ENCODE results near the gene C10orf71. TPM values are rescaled to one million over a fixed set of nuclear protein-coding genes. Genes with fewer than 3 reads are reported as not detected.

C10orf71 gene
- total RNA-seq, 1 experiment from 2014 or later, result 6.6 TPM

GRCh38 chr10:49282306-49282705, 16.7 kb upstream of the C10orf71 start:
- Histone ChIP-seq H3K9me3 (replicated peaks) (no peaks in the 10 kb centered on the region), H3K4me1 (peaks cover 45% of the 10 kb centered on the region), H3K27ac (peak overlapping the region; percentile 41), H3K4me3 (no peak overlapping the region), H3K27me3 (no peaks in the 10 kb centered on the region), H3K36me3 (no peaks in the 10 kb centered on the region)
- no peak for DNase-seq

- peaks cover 50% of the 10 kb centered on the region for H3K4me1 ChIP-seq
- peak; percentile 69 to 71 for DNase-seq
- no peaks in the 10 kb centered on the region for H3K9me3 ChIP-seq (replicated peaks)
- H3K36me3 ChIP-seq, result no peaks in the 10 kb centered on the region
- peak overlapping the region; percentile 41 for H3K27ac ChIP-seq
- H3K4me3 ChIP-seq, result no peak overlapping the region
- H3K27me3 ChIP-seq, result no peaks in the 10 kb centered on the region
Observed at GRCh38 chr10:49282879-49283341, 16.1 kb upstream of the C10orf71 start.

GRCh38 chr10:49283491-49283890, 15.5 kb upstream of the C10orf71 start:
- Histone ChIP-seq H3K36me3 (no peaks in the 10 kb centered on the region), H3K4me3 (no peak overlapping the region), H3K9me3 (replicated peaks) (no peaks in the 10 kb centered on the region), H3K27ac (no peak overlapping the region; the same call in 1 of the 2 replicates), H3K4me1 (peaks cover 47% of the 10 kb centered on the region), H3K27me3 (no peaks in the 10 kb centered on the region)
- DNase-seq, result no peak

- Histone ChIP-seq H3K27ac (no peak overlapping the region), H3K4me3 (no peak overlapping the region), H3K36me3 (no peaks in the 10 kb centered on the region), H3K4me1 (peaks cover 40% of the 10 kb centered on the region), H3K27me3 (no peaks in the 10 kb centered on the region), H3K9me3 (replicated peaks) (no peaks in the 10 kb centered on the region)
- DNase-seq, result no peak
Observed at GRCh38 chr10:49284356-49284755, 14.6 kb upstream of the C10orf71 start.

GRCh38 chr10:49285232-49285631, 13.7 kb upstream of the C10orf71 start:
- H3K4me3 ChIP-seq, result no peak overlapping the region
- H3K4me1 ChIP-seq, result peaks cover 36% of the 10 kb centered on the region
- H3K36me3 ChIP-seq, result no peaks in the 10 kb centered on the region
- H3K9me3 ChIP-seq (replicated peaks), result no peaks in the 10 kb centered on the region
- no peak overlapping the region for H3K27ac ChIP-seq
- H3K27me3 ChIP-seq, result no peaks in the 10 kb centered on the region
- DNase-seq, result no peak

- no peak for DNase-seq
- H3K27ac ChIP-seq, result no peak overlapping the region
- no peaks in the 10 kb centered on the region for H3K27me3 ChIP-seq
- H3K9me3 ChIP-seq (replicated peaks), result no peaks in the 10 kb centered on the region
- H3K4me1 ChIP-seq, result peaks cover 37% of the 10 kb centered on the region
- H3K36me3 ChIP-seq, result no peaks in the 10 kb centered on the region
- no peak overlapping the region for H3K4me3 ChIP-seq
Observed at GRCh38 chr10:49286686-49287085, 12.3 kb upstream of the C10orf71 start.

GRCh38 chr10:49287689-49288340, 11.2 kb upstream of the C10orf71 start:
- Histone ChIP-seq H3K27me3 (no peaks in the 10 kb centered on the region), H3K9me3 (replicated peaks) (no peaks in the 10 kb centered on the region), H3K27ac (no peak overlapping the region), H3K4me1 (peaks cover 29% of the 10 kb centered on the region), H3K4me3 (no peak overlapping the region), H3K36me3 (no peaks in the 10 kb centered on the region)
- DNase-seq, result peak; percentile 74 to 84

- H3K27me3 ChIP-seq, result no peaks in the 10 kb centered on the region
- peak in 1 of 2 experiments; percentile 35 for DNase-seq
- H3K4me3 ChIP-seq, result no peak overlapping the region
- H3K27ac ChIP-seq, result no peak overlapping the region
- H3K36me3 ChIP-seq, result no peaks in the 10 kb centered on the region
- no peaks in the 10 kb centered on the region for H3K9me3 ChIP-seq (replicated peaks)
- peaks cover 22% of the 10 kb centered on the region for H3K4me1 ChIP-seq
Observed at GRCh38 chr10:49288341-49289065, 10.5 kb upstream of the C10orf71 start.

- H3K27ac ChIP-seq, result no peak overlapping the region
- H3K4me3 ChIP-seq, result no peak overlapping the region
- no peaks in the 10 kb centered on the region for H3K36me3 ChIP-seq
- DNase-seq, result no peak
- H3K4me1 ChIP-seq, result peaks cover 20% of the 10 kb centered on the region
- H3K9me3 ChIP-seq (replicated peaks), result no peaks in the 10 kb centered on the region
- no peaks in the 10 kb centered on the region for H3K27me3 ChIP-seq
Observed at GRCh38 chr10:49289480-49289879, 9.5 kb upstream of the C10orf71 start.

GRCh38 chr10:49290131-49290530, 8.8 kb upstream of the C10orf71 start:
- Histone ChIP-seq H3K36me3 (no peaks in the 10 kb centered on the region), H3K27me3 (no peaks in the 10 kb centered on the region), H3K9me3 (replicated peaks) (no peaks in the 10 kb centered on the region), H3K27ac (no peak overlapping the region), H3K4me1 (peaks cover 26% of the 10 kb centered on the region), H3K4me3 (no peak overlapping the region)
- DNase-seq, result no peak

- peaks cover 31% of the 10 kb centered on the region for H3K4me1 ChIP-seq
- no peaks in the 10 kb centered on the region for H3K9me3 ChIP-seq (replicated peaks)
- no peak overlapping the region for H3K27ac ChIP-seq
- H3K27me3 ChIP-seq, result no peaks in the 10 kb centered on the region
- H3K4me3 ChIP-seq, result no peak overlapping the region
- H3K36me3 ChIP-seq, result no peaks in the 10 kb centered on the region
- DNase-seq, result no peak
Observed at GRCh38 chr10:49290607-49291006, 8.4 kb upstream of the C10orf71 start.

GRCh38 chr10:49292565-49293207, 6.3 kb upstream of the C10orf71 start:
- no peak for DNase-seq
- no peak overlapping the region for H3K4me3 ChIP-seq
- no peaks in the 10 kb centered on the region for H3K27me3 ChIP-seq
- H3K27ac ChIP-seq, result no peak overlapping the region
- H3K9me3 ChIP-seq (replicated peaks), result no peaks in the 10 kb centered on the region
- no peaks in the 10 kb centered on the region for H3K36me3 ChIP-seq
- H3K4me1 ChIP-seq, result peaks cover 36% of the 10 kb centered on the region

- Histone ChIP-seq H3K27ac (no peak overlapping the region), H3K4me3 (no peak overlapping the region), H3K27me3 (no peaks in the 10 kb centered on the region), H3K36me3 (no peaks in the 10 kb centered on the region), H3K9me3 (replicated peaks) (no peaks in the 10 kb centered on the region), H3K4me1 (peaks cover 31% of the 10 kb centered on the region)
- DNase-seq, result no peak
Observed at GRCh38 chr10:49293208-49293603, 5.8 kb upstream of the C10orf71 start.

- peak overlapping the region; percentile 48 for H3K27ac ChIP-seq
- peak in 1 of 2 experiments; percentile 17 for DNase-seq
Observed at GRCh38 chr10:49294731-49295130, 4.2 kb upstream of the C10orf71 start.

GRCh38 chr10:49295297-49295696, 3.7 kb upstream of the C10orf71 start:
- H3K4me3 ChIP-seq, result no peak overlapping the region
- peak; percentile 44 to 70 for DNase-seq
- peaks cover 25% of the 10 kb centered on the region for H3K4me1 ChIP-seq

More at GRCh38 chr10:49294731-49295130, 4.2 kb upstream of the C10orf71 start:
- Histone ChIP-seq H3K4me1 (peaks cover 31% of the 10 kb centered on the region), H3K9me3 (replicated peaks) (no peaks in the 10 kb centered on the region), H3K36me3 (no peaks in the 10 kb centered on the region), H3K4me3 (no peak overlapping the region), H3K27me3 (no peaks in the 10 kb centered on the region)

More at GRCh38 chr10:49295297-49295696, 3.7 kb upstream of the C10orf71 start:
- H3K36me3 ChIP-seq, result no peaks in the 10 kb centered on the region
- H3K27me3 ChIP-seq, result no peaks in the 10 kb centered on the region
- H3K27ac ChIP-seq, result peak overlapping the region; percentile 48
- H3K9me3 ChIP-seq (replicated peaks), result no peaks in the 10 kb centered on the region

Data from SJCRH30 (cell line).